Testis (tissue), 3 donors: ENCODE results near the gene MCOLN1. TPM values are rescaled to one million over a fixed set of nuclear protein-coding genes. Genes with fewer than 3 reads are reported as not detected.

ENCODE experiments used
- DNase-seq: peaks from one replicate; pipeline ENCODE4 v3.0.0-alpha.2; 2019
- H3K27ac ChIP-seq, 2 donors: fragments of 200-600 bp; sonication (generic); one replicate each; pipeline ENCODE4 v1.5.1; 2019
- H3K27me3 ChIP-seq: fragments of 200-600 bp; sonication (generic); one replicate; pipeline ENCODE4 v1.5.1; 2019
- H3K36me3 ChIP-seq: fragments of 200-600 bp; sonication (generic); one replicate; pipeline ENCODE4 v1.5.1; 2017; ENCODE audit warnings: low read depth; ENCODE audit errors: missing control alignments
- H3K4me1 ChIP-seq: fragments of 200-600 bp; sonication (generic); one replicate; pipeline ENCODE4 v1.5.1; 2019
- H3K4me3 ChIP-seq, 2 donors: fragments of 200-600 bp; sonication (generic); one replicate each; pipeline ENCODE4 v1.5.1; 2017 to 2019
- H3K9me3 ChIP-seq: fragments of 200-600 bp; sonication (generic); one replicate; pipeline ENCODE4 v1.5.1; 2017
- CTCF ChIP-seq, 3 experiments: fragments of 450-650 bp in 2 of 3; fragments of 200-600 bp in 1 of 3; sonication (generic) in 1 of 3; IDR thresholded peaks; one replicate each; pipeline ENCODE4 v1.5.1; 2016 to 2019; ENCODE audit warnings: antibody characterized with exemption in 3 of 3, mild to moderate bottlenecking in 2 of 3, moderate library complexity in 1 of 3
- POLR2A ChIP-seq: fragments of 450-650 bp; IDR thresholded peaks from one replicate; pipeline ENCODE4 v1.6.1; 2017; ENCODE audit warnings: antibody characterized with exemption, mild to moderate bottlenecking, moderate library complexity
- WGBS, 2 donors: methylation state at CpG; one replicate each; pipeline ENCODE4 v1.1.5; 2018; 5-methylcytosine and 5-hydroxymethylcytosine counted together
- intact Hi-C: fragments of 100-400 bp; cut with DNase I; formaldehyde crosslinking; loops from one replicate; pipeline ENCODE4 v1.15.1; 2023; ENCODE audit warnings: low total_unique reads
- polyA plus RNA-seq: library from polyadenylated mRNA; stranded (reverse); fragments of 350-450 nt; fragmentation: Illumina TruSeq; extraction: RNeasy Lipid Tissue Mini Kit (QIAGEN cat#74804); gene quantifications from one replicate; pipeline ENCODE4 v1.2.3, GENCODE V29; 2014; ENCODE audit warnings: low read depth, low replicate concordance; ENCODE audit not compliant: insufficient read depth
- total RNA-seq, 2 donors: library from RNA; depleted of rRNA; stranded (reverse); fragments of >200 nt; gene quantifications; one replicate each; pipeline ENCODE4 v1.2.3, GENCODE V29; 2016

MCOLN1 gene
- total and polyA plus RNA-seq, 3 donors from 2014 or later = 15.2 to 26.9 (median 17.7) TPM

GRCh38 chr19:7488736-7489353 lies 33.6 kb upstream of the MCOLN1 start, which contains the start of gene PEX11G:
Gene PEX11G, minus strand, starts transcription at chr19:7489035. Its CDS starts 25 bp downstream, at chr19:7489010.
- Histone ChIP-seq H3K4me3 (peak within 1 kb of the TSS; percentile 70 to 82), H3K4me1 (peaks cover 11% of the 10 kb centered on the region), H3K36me3 (no peaks in the 10 kb centered on the region), H3K9me3 (no peaks in the 10 kb centered on the region), H3K27me3 (no peaks in the 10 kb centered on the region), H3K27ac (peak within 1 kb of the TSS; percentile 91 to 93)
- 0 to 1% methylated on average over 16 to 49 of the region's 49 CpGs for WGBS, 2 donors
- intact Hi-C loops = no loop called here
- peak; percentile 91 for DNase-seq
- TF ChIP-seq CTCF (IDR thresholded peaks at IDR 0.05) (no peak), POLR2A (peak; percentile 37)

GRCh38 chr19:7489609-7490044 lies 32.8 kb upstream of the MCOLN1 start:
- no peaks in the 10 kb centered on the region for H3K36me3 ChIP-seq
- no peak for TF ChIP-seq POLR2A
- TF ChIP-seq CTCF (IDR thresholded peaks at IDR 0.05) = no peak
- H3K4me3 ChIP-seq = peak overlapping the region; percentile 70 to 82
- H3K9me3 ChIP-seq = no peaks in the 10 kb centered on the region
- H3K4me1 ChIP-seq = peaks cover 19% of the 10 kb centered on the region
- no peaks in the 10 kb centered on the region for H3K27me3 ChIP-seq
- 63% methylated on average over 11 of the region's 11 CpGs for WGBS, 2 donors
- no peak for DNase-seq
- peak overlapping the region in 1 of 2 donors; percentile 93 for H3K27ac ChIP-seq
- intact Hi-C loops = no loop called here

GRCh38 chr19:7492142-7492541 lies 30.3 kb upstream of the MCOLN1 start:
- TF ChIP-seq POLR2A (no peak), CTCF (IDR thresholded peaks at IDR 0.05) (no peak)
- intact Hi-C loops = no loop called here
- Histone ChIP-seq H3K4me1 (peaks cover 24% of the 10 kb centered on the region), H3K4me3 (no peak overlapping the region), H3K36me3 (no peaks in the 10 kb centered on the region), H3K9me3 (no peaks in the 10 kb centered on the region), H3K27ac (no peak overlapping the region), H3K27me3 (no peaks in the 10 kb centered on the region)
- 80 to 89% methylated on average over 4 of the region's 4 CpGs for WGBS, 2 donors
- DNase-seq = no peak

GRCh38 chr19:7492558-7492957 lies 29.9 kb upstream of the MCOLN1 start:
- Histone ChIP-seq H3K9me3 (no peaks in the 10 kb centered on the region), H3K4me1 (peaks cover 24% of the 10 kb centered on the region), H3K27ac (no peak overlapping the region), H3K4me3 (no peak overlapping the region), H3K36me3 (no peaks in the 10 kb centered on the region), H3K27me3 (no peaks in the 10 kb centered on the region)
- WGBS, 2 donors = 88 to 90% methylated on average over 11 of the region's 11 CpGs
- intact Hi-C loops = no loop called here
- TF ChIP-seq CTCF (IDR thresholded peaks at IDR 0.05) = no peak
- TF ChIP-seq POLR2A = no peak
- DNase-seq = no peak
